H54 (cell line): ENCODE results near the gene OLIG1.

Source experiments
- DNase-seq: peaks from one replicate; pipeline ENCODE4 v3.0.0; 2011; ENCODE audit warnings: low spot score, mixed read lengths; ENCODE audit not compliant: insufficient read length
- FAIRE-seq: peaks from 3 replicates; lab custom pipeline; 2011; peaks lifted over from hg19 to GRCh38; lab: Jason Lieb, UNC
- POLR2A ChIP-seq: IDR thresholded peaks from 2 replicates; pipeline ENCODE4 v1.6.1; 2011; ENCODE audit warnings: low read depth, mild to moderate bottlenecking, low read length

OLIG1 gene

DNA sequence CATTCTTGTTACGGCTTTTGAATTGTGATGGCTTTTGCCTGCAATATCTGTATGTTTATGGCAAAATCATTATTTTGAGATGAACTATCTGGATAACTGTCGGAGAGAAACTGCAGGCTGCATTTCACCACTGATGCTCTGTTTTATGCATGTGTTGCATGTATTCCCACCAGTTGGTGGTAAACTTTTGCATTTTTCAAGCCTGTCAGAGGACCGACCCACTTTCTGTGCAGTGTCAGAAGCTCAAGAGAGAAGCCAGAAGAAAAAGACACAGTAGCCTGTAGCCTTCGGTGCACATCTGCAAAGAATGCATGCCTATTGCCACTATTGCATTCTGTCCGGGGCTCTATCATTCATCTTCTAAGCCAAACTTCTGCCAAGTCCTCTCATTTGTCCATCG lies 41.6 kb downstream of the OLIG1 start:
- no peak for TF ChIP-seq POLR2A
- no peak for FAIRE-seq
- no peak for DNase-seq

DNA sequence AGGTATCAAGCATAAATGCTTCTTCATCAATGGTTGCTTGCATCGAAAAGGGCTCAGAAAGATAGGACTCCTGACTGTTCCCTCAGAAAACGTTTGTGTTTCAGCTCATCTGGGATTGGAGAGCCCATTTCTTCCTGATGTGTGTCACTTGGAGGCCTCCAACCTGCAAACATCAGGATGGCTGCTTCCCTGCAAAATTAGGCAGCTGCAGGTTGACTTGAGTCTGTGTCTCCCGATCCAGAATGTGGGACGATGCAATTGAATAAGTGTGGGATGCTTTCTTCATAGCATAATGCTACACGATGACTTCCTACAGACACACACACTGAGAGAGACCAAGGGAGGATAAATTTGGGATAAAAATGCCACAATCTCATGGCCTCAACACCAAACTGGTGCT lies 42.2 kb downstream of the OLIG1 start:
- TF ChIP-seq POLR2A: no peak
- FAIRE-seq (no peak), DNase-seq (no peak)

DNA sequence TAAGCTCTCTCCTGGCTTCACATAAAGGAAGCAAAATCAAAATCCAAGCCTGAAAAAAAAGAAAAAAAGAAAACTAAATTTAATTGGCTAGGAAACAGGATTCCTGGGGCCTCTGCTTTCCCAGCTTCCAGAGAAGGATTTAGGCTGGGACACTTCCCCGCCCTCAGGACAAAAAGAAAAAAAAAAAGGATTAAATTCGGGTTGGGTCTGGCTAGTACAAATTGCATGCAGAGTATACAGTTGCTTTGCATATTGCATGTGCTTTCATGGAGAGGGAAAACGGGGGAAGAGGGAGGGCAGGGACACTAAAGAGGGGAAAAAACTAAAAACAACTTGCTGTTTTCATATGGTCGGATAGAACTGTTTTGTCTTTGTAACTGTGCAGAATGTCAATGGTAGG lies 42.7 kb downstream of the OLIG1 start:
- DNase-seq (no peak), FAIRE-seq (no peak)
- no peak for TF ChIP-seq POLR2A

- no peak for TF ChIP-seq POLR2A
- DNase-seq (no peak), FAIRE-seq (no peak)
These were observed 43.2 kb downstream of the OLIG1 start for GRCh38 chr21:33113131-33113530.

DNA sequence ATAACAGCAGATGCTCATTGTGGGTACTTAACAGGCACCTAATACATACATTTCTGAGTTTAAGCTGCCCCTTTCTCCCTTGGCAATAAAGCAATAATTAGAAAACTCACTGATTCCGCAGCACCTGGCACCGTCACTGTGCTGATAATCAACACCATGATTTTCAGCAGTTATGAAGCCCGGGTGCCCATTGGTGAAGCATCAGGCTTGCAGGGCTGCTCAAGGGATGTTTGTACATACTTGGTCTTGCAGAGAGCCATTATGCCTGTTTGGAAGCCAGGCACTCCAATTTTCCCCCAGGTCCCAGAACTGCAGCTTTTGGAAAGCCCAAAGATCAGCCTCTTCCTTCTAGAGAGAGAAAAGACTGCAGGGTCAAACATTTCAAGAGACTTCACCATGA lies 44.3 kb downstream of the OLIG1 start:
- no peak for FAIRE-seq
- TF ChIP-seq POLR2A: no peak
- DNase-seq: no peak

DNA sequence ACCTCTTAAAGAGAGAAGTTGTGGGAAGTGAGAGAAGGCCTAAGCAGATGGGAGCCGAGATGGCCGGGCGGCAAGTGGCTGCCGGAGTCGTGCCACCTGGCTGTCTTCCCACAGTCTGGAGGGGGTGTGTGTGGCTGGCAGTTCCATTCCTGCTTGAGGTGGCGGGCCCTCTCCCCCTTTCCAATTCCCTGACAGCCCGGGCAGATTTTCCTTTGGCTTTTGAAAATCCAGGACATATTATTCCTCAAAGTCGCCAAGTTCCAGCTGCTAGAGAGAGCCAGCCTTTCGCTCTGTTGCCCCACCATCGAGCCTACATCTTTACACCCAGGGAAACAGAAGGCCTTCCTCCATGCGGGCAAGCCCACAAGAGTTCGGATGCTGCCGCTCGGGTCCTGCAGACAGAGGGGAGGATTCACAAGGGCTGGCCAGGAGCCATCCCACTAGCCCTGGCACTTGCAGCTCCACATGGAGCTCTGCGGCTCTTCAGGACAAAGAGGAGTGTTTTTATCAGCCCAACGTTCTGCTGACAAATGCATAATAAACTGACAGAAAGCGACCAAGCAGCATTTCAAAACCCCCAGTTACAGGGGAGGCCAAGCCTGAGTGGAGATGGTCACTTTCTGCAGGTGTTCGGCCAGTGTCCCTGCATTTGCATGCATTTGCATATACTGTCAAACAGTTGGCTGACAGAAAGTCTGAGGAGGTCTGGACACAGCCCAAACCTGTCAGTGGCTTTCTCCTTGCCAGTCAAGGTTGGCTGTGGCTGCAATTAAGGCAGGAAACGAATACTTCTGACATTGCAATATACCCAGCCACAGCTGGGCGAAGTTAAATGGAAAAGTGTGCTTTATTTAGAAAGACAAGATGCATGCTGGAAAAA lies 45.9 kb downstream of the OLIG1 start:
- FAIRE-seq (no peak), DNase-seq (no peak)
- TF ChIP-seq POLR2A: no peak

GRCh38 chr21:33116676-33117075 lies 46.7 kb downstream of the OLIG1 start:
- FAIRE-seq (no peak), DNase-seq (no peak)
- no peak for TF ChIP-seq POLR2A

- TF ChIP-seq POLR2A: no peak
- no peak for FAIRE-seq
- DNase-seq: no peak
These were observed 47.4 kb downstream of the OLIG1 start for GRCh38 chr21:33117101-33117888.
